HG03520 (cell line): Measurements from ENCODE around the gene RNF150.

Experiments
- ATAC-seq: cut with Tn5 transposase; IDR thresholded peaks from one replicate; pipeline ENCODE4 v1.9.1; 2021; ENCODE audit warnings: mild to moderate bottlenecking, moderate library complexity; ENCODE audit not compliant: unreplicated experiment

The RNF150 gene

DNA sequence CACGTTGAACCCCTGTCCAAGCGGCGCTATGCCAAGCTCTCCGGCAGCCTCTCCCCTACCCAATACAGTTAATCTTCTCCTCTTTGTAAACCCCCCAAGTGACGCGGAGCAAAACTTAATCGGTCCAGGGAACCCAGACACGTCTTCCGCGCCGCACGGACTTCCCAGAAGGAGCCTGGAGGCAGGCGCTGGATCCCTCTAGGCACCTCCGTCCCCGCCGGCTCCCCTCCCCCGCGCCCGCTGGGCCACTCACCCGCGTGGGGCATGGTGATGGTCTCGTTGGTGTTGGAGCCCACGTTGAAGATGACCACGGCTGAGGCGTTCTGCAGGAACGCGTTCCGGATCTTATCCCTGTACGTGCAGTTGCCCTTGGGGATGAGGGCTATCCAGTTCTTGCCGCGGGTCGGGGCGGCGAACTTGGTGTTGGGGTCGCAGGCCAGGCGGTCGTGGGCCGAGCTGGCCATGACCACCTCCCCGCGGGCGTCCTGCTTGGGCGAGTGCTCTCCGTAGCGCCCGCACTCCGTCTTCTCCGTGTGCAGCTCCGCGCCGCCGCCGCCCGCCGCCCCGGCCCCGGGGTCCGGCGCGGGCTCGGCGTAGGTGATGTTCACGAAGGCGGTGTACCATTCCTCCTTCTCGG, 1.1 kb downstream of the RNF150 start:
- ATAC-seq, result no peak

DNA sequence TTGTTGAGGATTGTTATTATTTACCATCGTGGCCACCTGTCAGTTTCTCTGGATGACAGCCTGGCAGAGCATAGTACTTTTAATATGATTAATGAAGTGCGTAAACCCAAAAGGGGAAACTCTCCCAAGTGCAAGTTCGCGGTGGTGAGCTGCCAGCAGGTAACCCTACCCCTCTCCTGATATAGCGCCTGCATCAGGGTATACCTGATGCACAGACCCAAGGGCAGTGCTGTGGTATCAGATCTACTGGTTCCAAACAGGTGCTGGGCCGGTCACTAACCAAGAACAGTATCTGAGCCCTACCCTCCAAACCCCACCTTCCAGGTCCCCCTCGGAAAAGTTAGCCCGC, 1.6 kb downstream of the RNF150 start:
- no peak for ATAC-seq

DNA sequence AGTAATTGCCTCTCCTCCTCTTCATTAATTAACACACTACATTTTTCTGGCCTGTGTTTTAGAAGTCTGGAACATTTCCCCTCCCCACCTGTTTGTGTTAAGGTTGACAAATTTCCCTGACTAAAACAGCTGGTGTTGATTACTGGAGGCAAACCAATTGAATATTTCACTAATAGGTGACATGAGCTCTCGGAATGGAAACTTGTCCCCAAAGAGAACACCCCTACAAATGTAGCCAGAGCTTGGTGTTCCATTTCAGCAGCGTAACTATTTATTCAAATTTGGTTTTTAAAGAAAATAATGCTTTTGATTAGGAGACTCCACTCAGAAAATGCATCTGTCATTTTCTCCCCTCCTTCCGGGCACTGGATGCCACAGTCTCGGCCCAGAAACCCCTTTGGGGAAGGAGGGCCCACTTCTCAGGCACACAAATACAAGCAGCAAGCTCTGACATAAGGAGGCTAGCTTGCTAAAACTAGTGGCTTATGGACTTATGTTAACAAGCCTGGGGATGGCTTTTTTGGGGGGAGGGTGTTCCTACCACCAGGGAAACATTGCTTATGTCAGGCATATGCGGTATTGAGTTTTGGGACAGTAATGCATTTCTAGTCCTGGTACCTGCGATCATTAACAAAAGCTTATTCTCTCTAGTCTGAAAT, 2.2 kb downstream of the RNF150 start:
- ATAC-seq, result no peak

- no peak for ATAC-seq
Observed at GRCh38 chr4:141127884-141128283, 5.4 kb downstream of the RNF150 start.

DNA sequence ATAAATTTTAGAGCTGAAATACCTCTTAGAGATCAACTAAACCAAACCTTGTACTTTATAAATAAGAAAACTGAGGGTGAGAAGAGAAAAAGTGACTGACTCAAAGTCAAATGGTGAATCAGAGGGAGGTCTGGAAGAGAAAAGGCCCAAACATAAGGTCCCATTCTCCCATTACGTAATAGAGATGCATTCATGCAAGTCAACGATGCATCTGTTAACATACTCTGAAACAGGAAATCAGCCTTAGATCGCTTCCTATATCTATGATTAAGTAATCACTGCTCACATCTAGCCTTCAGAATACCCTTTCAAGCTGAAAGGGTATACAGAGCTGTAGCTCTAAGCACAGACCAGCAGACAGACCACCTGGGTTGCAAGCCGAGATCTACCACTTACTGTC, 6.5 kb downstream of the RNF150 start:
- no peak for ATAC-seq

DNA sequence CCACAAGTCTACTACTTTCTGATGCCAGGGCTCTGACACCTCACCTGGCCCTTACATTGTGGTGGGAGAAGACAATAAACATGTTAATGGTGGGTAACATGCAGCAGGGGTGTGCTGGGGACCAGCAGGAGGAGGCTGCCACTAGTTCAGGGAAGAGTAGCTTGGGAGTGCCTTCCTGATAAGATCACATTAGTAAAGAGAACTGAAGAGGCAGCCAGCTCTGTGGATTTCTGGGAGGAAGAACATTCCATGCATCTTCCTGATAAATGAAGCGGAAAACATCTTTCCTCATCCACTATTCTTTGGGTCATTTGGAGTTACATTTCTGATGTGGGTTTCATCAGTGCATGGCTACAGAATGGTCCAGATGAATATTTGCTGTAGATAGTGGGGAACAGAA, 9.0 kb downstream of the RNF150 start:
- no peak for ATAC-seq

DNA sequence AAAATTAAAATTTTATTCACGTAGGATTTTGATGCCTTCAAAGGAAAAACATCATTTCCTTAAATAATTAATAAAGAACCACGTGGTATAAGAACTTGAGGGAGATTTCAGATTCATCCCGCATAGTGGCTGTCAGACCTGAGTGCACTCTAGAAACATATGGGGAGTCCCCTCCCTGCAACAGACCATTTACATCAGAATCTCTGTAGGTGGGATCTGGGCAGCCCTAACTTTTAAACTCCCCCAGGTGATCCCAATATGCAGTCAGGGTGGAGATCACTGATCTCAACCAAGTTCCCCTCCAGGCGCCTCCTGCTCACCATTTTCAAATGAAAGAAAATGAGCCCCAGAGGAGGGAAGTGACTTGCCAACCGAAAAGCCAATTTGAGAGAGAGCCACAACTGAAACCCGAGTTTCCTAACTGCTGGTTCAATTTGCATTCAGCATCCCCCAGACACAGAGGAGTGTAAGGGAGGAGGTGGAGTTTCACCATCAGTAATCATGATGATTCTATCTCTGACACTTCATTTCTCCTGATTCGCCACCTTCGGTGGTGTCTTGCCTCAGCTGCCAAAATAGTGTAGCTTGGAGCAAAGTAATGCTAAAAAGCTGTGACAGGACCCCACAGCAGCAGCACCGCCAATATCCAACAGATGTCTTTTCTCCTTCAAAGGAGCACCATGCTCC, 11.4 kb downstream of the RNF150 start:
- ATAC-seq, result peak; percentile 61

GRCh38 chr4:141121101-141121500, 12.2 kb downstream of the RNF150 start:
- ATAC-seq, result no peak

GRCh38 chr4:141120036-141120593, 13.2 kb downstream of the RNF150 start:
- no peak for ATAC-seq

- ATAC-seq, result no peak
Observed at GRCh38 chr4:141119071-141119470, 14.2 kb downstream of the RNF150 start.

- ATAC-seq, result no peak
Observed at GRCh38 chr4:141118381-141118780, 14.9 kb downstream of the RNF150 start.

DNA sequence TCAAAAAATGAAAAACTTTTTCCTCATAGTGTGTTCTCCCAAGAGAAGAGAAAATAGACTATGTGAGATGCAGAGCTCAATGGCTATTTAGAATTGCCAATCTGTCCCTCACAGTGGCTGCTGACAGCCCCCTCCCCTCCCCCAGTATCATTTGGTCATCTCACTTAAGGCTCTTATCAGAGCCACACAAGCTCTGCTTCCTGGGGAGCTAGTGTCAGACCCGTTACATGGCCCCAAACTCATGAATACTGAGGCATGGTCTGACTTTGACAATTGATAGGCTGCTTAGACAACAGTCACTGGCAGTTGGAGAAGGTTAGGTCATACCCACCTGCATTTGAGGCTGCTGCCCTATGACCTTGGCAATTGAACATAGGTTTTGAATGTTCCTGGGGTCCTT, 15.3 kb downstream of the RNF150 start:
- no peak for ATAC-seq

DNA sequence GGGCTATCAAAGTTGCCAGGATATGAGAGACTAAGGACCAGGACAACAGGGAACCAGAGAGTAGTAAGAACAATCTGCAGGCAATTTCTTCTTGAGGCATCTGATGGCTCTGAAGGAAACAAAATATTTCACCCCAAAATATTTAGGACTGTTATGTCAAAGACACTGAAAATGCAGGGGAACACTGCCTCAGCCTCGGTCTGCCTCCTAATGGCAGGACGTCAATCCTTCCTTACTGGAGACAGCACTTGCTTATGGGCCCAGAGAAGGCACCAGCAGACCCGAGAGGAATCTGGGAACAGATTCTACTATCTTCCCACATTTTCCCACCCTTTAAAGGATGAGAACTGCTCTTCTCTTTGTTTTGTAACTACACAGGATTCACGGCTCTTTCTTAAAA, 23.3 kb downstream of the RNF150 start:
- no peak for ATAC-seq

DNA sequence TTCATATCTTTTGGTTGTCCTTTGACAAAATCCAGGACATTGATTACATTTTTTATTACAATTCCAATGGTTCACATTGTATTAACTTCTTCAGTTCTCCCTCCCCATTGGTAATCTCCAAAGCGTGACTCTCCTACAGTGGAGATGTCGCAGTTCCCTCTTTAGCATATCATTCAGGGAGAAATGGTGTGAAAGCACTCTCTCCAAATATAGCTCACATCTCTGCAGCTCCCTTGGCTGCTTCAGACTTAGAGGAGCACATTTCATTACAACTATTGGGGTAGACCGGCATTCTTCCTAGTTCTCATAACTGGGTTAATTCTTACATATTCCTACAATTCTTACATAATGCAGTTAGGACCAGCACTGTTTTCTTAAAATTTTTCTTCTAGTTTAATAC, 25.3 kb downstream of the RNF150 start:
- no peak for ATAC-seq

GRCh38 chr4:141102367-141102766, 30.9 kb downstream of the RNF150 start:
- no peak for ATAC-seq

DNA sequence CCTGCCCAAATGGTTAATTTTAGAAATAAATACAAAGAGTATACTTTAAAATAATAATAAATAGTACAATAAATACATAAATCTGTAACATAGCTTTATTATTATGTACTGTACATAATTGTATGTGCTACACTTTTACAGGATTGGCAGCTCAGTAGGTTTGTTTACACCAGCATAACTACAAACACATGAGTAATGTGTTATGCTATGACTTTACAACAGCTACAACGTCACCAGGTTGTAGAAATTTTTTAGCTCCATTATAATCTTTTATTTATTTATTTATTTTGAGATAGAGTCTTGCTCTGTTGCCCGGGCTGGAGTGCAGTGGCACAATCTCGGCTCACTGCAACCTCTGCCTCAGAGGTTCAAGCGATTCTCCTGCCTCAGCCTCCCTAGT, 31.8 kb downstream of the RNF150 start:
- no peak for ATAC-seq

DNA sequence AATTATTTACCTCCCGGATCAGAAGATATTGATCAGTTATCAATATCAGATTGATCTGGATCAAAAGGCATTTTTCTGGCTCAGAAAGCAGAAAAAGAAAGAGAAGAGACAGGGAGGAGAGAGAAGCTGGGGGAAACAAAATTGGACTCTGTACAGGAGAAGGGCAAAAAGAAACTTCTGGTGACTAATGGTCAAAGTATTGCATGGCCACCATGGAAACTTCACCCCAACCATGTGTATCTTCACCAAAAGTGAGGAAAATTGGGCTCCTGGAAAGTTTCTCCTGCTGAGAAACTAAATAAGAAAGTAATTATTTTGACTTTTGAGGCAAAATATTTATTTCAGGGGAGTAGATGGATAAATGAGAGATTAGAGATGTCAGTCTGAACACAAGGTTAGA, 33.9 kb downstream of the RNF150 start:
- no peak for ATAC-seq

- ATAC-seq, result no peak
Observed at GRCh38 chr4:141098163-141098562, 35.1 kb downstream of the RNF150 start.

GRCh38 chr4:141090473-141090872, 42.8 kb downstream of the RNF150 start:
- no peak for ATAC-seq

- no peak for ATAC-seq
Observed at GRCh38 chr4:141081921-141082395, 51.3 kb downstream of the RNF150 start.

DNA sequence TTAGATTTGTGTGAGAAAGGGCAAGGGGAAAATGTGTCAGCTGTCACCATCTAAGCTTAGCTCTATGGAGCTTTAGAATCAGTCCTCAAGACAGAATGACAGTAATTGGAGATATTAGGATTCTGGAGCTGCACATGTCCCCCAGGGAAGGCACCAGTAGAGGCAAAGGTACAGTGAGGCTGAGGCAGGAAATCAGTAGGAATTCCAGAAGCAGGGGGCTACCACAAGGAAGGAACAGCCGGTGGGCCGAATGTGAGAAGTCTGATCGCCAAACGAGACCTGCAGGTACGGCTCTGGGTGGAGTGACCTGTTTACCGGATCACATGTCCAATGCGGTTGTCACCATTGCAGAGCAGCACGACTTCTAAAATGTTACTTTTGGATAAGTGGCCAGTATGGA, 52.6 kb downstream of the RNF150 start:
- no peak for ATAC-seq

DNA sequence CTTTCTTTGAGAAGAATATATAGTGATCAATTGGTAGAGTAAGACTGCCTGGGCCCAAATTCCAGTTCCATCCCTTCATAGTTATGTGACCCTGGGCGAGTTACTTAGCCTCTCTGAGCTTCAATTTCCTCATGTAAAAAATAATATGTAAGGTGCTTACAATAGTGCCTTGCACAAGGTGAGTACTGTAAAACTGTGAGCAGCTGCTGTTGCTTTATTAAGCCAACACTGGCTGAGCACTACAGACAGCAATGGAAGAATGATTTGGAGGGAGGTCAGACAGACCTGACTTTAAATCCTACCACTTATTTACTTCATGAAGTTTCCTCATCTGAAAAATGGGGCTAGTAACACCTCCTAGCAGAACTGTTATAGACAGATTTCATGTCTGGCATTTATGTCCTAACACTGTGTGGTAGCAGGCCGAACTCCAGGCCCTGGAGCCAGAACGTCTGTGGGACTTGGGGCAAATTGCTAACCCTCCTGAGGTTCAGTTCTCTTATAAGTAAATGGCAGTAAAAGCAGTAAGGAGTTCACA, 53.8 kb downstream of the RNF150 start:
- no peak for ATAC-seq
